Tibial nerve (tissue), 4 donors: ENCODE measurements around the gene FANCC. TPM values are rescaled to one million over a fixed set of nuclear protein-coding genes. Genes with fewer than 3 reads are reported as not detected.

Source experiments
- DNase-seq, 2 donors: peaks; one replicate each; pipeline ENCODE4 v3.0.0-alpha.2; 2019; ENCODE audit warnings: low spot score in 2 of 2
- H3K27ac ChIP-seq, 4 donors: fragments of 200-600 bp; sonication (generic) in 3 of 4; one replicate each; pipeline ENCODE4 v1.5.1; 2017 to 2019; ENCODE audit warnings: mild to moderate bottlenecking in 1 of 4
- H3K27me3 ChIP-seq, 2 donors: fragments of 200-600 bp; sonication (generic) in 1 of 2; one replicate each; pipeline versions ENCODE4 v1.5.1 to v1.6.0; 2017 to 2019
- H3K36me3 ChIP-seq, 3 donors: fragments of 200-600 bp; sonication (generic); one replicate each; pipeline ENCODE4 v1.5.1; 2018 to 2019
- H3K4me1 ChIP-seq, 4 donors: fragments of 200-600 bp; sonication (generic) in 3 of 4; one replicate each; pipeline ENCODE4 v1.5.1; 2017 to 2019
- H3K4me3 ChIP-seq, 4 donors: fragments of 200-600 bp; sonication (generic) in 3 of 4; one replicate each; pipeline ENCODE4 v1.5.1; 2017 to 2019; ENCODE audit warnings: mild to moderate bottlenecking in 1 of 4, moderate library complexity in 1 of 4
- H3K9me3 ChIP-seq, 4 donors: fragments of 200-600 bp; sonication (generic) in 3 of 4; one replicate each; pipeline ENCODE4 v1.5.1; 2017 to 2019
- EP300 ChIP-seq, 2 donors: sonication (generic); formaldehyde crosslinking; IDR thresholded peaks; one replicate each; pipeline ENCODE4 v1.6.1; 2017; ENCODE audit warnings: antibody characterized with exemption in 2 of 2, mild to moderate bottlenecking in 1 of 2
- POLR2A ChIP-seq, 2 donors: fragments of 450-650 bp; IDR thresholded peaks; one replicate each; pipeline ENCODE4 v1.6.1; 2017; ENCODE audit warnings: antibody characterized with exemption in 2 of 2, mild to moderate bottlenecking in 2 of 2, moderate library complexity in 2 of 2
- WGBS, 2 donors: methylation state at CpG; one replicate each; pipeline ENCODE4 v1.1.5; 2018; 5-methylcytosine and 5-hydroxymethylcytosine counted together
- total RNA-seq, 4 donors: library from RNA; depleted of rRNA; stranded (reverse); fragments of >200 nt; gene quantifications; one replicate each; pipeline ENCODE4 v1.1.0, GENCODE V29; 2016
- TF ChIP-seq, protein P1 (sequence below), 5 experiments: fragments of 200-600 bp in 3 of 5; fragments of 450-650 bp in 2 of 5; sonication (generic) in 3 of 5; IDR thresholded peaks; one replicate each; pipeline ENCODE4 v1.5.1; 2016 to 2019; ENCODE audit warnings: antibody characterized with exemption in 5 of 5, mild to moderate bottlenecking in 3 of 5, moderate library complexity in 2 of 5

Gene FANCC
- total RNA-seq, 4 donors from 2014 or later: 6.5 to 12.6 (median 10.2) TPM

DNA sequence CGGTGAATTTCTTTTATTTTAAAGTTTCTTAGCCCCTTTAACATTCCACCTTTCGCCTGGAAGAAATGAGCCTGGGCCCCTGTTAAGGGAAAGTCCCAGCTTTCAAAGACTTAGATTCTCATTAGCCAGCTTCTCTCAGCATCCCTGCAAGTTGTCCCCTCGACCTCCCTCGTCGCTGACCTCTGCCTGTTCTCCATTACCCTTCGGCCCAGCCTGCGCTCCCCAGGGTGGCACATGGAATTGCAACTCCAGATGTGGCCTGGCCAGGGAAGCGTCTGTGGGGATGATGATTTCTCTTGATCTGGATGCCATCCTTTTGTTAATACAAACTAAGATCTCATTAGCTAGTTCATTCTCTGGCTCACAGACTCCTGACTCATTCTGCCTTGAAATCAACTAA lies 43.4 kb upstream of the FANCC start:
- H3K4me1 ChIP-seq: no peaks in the 10 kb centered on the region

DNA sequence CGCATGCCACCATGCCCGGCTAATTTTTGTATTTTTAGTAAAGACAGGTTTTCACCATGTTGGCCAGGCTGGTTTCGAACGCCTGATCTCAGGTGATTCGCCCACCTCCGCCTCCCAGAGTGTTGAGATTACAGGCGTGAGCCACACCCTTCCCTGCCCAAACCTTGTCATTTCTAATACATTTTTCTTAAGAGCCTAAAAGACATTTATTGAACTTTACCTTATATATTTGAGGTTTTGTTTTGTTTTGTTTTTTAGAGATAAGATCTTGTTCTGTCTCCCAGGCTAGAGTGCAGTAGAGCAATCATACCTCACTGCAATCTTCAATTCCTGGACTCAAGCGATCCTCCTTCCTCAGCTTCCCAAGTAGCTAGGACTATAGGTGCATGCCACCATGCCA lies 39.8 kb upstream of the FANCC start:
- DNase-seq: no peak
- no peak overlapping the region for H3K27ac ChIP-seq
- H3K9me3 ChIP-seq: no peaks in the 10 kb centered on the region
- TF ChIP-seq, protein P1, sequence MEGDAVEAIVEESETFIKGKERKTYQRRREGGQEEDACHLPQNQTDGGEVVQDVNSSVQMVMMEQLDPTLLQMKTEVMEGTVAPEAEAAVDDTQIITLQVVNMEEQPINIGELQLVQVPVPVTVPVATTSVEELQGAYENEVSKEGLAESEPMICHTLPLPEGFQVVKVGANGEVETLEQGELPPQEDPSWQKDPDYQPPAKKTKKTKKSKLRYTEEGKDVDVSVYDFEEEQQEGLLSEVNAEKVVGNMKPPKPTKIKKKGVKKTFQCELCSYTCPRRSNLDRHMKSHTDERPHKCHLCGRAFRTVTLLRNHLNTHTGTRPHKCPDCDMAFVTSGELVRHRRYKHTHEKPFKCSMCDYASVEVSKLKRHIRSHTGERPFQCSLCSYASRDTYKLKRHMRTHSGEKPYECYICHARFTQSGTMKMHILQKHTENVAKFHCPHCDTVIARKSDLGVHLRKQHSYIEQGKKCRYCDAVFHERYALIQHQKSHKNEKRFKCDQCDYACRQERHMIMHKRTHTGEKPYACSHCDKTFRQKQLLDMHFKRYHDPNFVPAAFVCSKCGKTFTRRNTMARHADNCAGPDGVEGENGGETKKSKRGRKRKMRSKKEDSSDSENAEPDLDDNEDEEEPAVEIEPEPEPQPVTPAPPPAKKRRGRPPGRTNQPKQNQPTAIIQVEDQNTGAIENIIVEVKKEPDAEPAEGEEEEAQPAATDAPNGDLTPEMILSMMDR (IDR thresholded peaks at IDR 0.05): no peak
- no peak for TF ChIP-seq EP300 (IDR thresholded peaks at IDR 0.05)
- no peak for TF ChIP-seq POLR2A (IDR thresholded peaks at IDR 0.05)
- no peak overlapping the region for H3K4me3 ChIP-seq
- H3K4me1 ChIP-seq: no peaks in the 10 kb centered on the region
- H3K36me3 ChIP-seq: no peaks in the 10 kb centered on the region
- WGBS, 2 donors: 94 to 96% methylated on average over 8 of the region's 8 CpGs
- H3K27me3 ChIP-seq: no peaks in the 10 kb centered on the region

More for the DNA sequence above, 43.4 kb upstream of the FANCC start:
- TF ChIP-seq, protein P1 (IDR thresholded peaks at IDR 0.05): no peak
- TF ChIP-seq POLR2A (IDR thresholded peaks at IDR 0.05) (no peak), EP300 (IDR thresholded peaks at IDR 0.05) (no peak)
- H3K9me3 ChIP-seq: no peaks in the 10 kb centered on the region
- H3K4me3 ChIP-seq: no peak overlapping the region
- no peak overlapping the region for H3K27ac ChIP-seq
- DNase-seq: no peak
- H3K27me3 ChIP-seq: no peaks in the 10 kb centered on the region
- WGBS, 2 donors: 57 to 58% methylated on average over 8 of the region's 8 CpGs
- H3K36me3 ChIP-seq: no peaks in the 10 kb centered on the region

DNA sequence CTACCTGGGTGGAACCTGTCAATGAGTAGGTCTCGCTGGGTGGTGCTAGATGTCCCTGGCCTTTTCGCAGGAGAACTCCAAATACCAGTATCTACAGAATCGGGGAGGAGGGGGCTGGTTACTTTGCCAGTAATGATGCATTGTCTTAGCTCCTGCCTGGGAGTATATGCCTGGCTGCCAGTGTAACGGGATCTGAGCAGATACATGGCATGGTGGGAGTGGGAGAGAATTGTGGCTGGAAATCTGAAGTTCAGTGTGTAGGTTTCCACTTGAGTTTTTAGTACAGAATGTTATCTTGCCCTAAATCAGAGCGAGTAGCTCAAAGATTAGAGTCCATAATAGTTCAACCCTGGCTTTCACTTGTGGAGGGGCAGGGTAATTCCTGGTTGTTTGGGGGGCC lies 38.0 kb upstream of the FANCC start:
- WGBS, 2 donors: 70 to 77% methylated on average over 5 of the region's 5 CpGs
- Histone ChIP-seq H3K27ac (no peak overlapping the region), H3K4me3 (no peak overlapping the region), H3K36me3 (no peaks in the 10 kb centered on the region), H3K27me3 (peaks cover 0 to 5% of the 10 kb centered on the region in 2 donors), H3K4me1 (no peaks in the 10 kb centered on the region), H3K9me3 (no peaks in the 10 kb centered on the region)
- no peak for DNase-seq
- no peak for TF ChIP-seq POLR2A (IDR thresholded peaks at IDR 0.05)
- no peak for TF ChIP-seq EP300 (IDR thresholded peaks at IDR 0.05)
- TF ChIP-seq, protein P1 (IDR thresholded peaks at IDR 0.05): no peak

DNA sequence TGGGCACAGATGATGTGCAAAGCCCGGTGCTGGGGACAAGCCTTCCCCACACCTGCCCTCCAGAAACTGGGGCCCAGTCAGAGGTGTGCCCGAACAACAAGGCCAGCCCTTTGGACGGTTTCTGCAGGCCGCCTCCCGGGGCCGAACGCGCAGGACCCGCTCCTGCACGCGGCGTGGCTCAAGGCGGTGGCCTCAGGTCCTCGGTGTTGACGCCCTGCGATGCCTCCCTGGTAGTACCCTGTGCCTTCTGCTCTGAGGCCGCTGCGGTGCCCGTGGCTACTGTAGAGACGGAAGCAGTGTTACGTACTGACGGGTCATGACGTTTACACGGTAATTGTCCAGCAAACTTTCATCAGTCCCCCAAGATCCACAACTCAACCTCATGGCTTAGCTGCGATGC lies 33.5 kb upstream of the FANCC start:
- Histone ChIP-seq H3K9me3 (no peaks in the 10 kb centered on the region), H3K27ac (no peak overlapping the region), H3K4me1 (peaks cover 0 to 15% (median 7%) of the 10 kb centered on the region in 4 donors), H3K4me3 (no peak overlapping the region), H3K36me3 (no peaks in the 10 kb centered on the region), H3K27me3 (peaks cover 0 to 31% of the 10 kb centered on the region in 2 donors)
- TF ChIP-seq, protein P1 (IDR thresholded peaks at IDR 0.05): no peak
- TF ChIP-seq POLR2A (IDR thresholded peaks at IDR 0.05): no peak
- TF ChIP-seq EP300 (IDR thresholded peaks at IDR 0.05): no peak
- WGBS, 2 donors: 91 to 97% methylated on average over 25 of the region's 25 CpGs
- DNase-seq: no peak

DNA sequence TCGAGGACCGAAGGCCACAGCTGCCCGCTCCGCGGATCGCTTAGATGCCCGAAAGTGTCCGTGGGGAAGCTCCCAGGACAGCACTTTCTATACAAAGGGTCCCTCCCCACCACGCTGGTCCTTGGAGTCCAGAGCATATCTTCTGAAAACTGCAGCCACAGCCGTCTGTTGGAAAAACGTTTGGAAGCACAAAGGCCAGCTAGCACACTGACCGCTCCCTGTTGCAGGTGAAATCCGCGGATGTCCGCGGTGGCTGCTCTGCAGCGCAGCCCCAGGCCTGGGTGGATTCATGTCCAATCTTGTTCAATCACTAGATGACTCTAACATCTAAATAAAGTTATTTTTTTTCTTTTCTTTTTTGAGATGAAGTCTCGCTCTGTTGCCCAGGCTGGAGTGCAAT lies 32.8 kb upstream of the FANCC start:
- no peaks in the 10 kb centered on the region for H3K36me3 ChIP-seq
- peaks cover 0 to 31% of the 10 kb centered on the region in 2 donors for H3K27me3 ChIP-seq
- no peaks in the 10 kb centered on the region for H3K9me3 ChIP-seq
- DNase-seq: no peak
- 75 to 78% methylated on average over 18 of the region's 18 CpGs for WGBS, 2 donors
- no peak overlapping the region for H3K4me3 ChIP-seq
- H3K4me1 ChIP-seq: peaks cover 0 to 15% (median 7%) of the 10 kb centered on the region in 4 donors
- TF ChIP-seq, protein P1 (IDR thresholded peaks at IDR 0.05): no peak
- no peak for TF ChIP-seq POLR2A (IDR thresholded peaks at IDR 0.05)
- no peak for TF ChIP-seq EP300 (IDR thresholded peaks at IDR 0.05)
- no peak overlapping the region for H3K27ac ChIP-seq
